Stimulated activated CD8-positive, alpha-beta memory T cell treated with anti-CD3 and anti-CD28 coated beads, Interleukin-7, amount 100 ng/mL, for 4 hours (primary cell): ENCODE measurements around the gene RNF166.

Source experiments
- DNase-seq, 2 donors: peaks; one replicate each; pipeline ENCODE4 v3.0.0-alpha.2; 2020; ENCODE audit warnings: low read depth in 2 of 2

Gene RNF166

DNA sequence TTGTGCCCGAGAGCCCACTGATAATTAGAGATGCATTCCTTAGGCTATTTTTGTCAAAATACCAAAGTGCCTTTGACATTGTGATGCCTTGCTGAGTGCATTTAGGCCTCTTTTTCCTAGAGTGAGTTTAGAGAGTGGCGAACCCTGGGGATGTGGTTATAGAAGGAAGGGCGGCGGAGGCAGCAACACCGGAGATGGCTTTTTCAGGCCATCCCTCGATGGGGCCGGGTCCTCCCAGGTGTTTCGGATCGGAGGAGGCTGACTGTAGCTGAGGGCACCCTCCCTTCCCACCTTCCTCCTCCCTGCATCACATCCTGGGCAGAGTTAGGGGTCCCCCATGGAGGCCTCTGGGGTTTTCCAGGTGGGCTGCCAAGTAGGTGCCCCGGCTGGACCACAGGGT is 13.3 kb downstream of the RNF166 start:
- DNase-seq, result no peak

DNA sequence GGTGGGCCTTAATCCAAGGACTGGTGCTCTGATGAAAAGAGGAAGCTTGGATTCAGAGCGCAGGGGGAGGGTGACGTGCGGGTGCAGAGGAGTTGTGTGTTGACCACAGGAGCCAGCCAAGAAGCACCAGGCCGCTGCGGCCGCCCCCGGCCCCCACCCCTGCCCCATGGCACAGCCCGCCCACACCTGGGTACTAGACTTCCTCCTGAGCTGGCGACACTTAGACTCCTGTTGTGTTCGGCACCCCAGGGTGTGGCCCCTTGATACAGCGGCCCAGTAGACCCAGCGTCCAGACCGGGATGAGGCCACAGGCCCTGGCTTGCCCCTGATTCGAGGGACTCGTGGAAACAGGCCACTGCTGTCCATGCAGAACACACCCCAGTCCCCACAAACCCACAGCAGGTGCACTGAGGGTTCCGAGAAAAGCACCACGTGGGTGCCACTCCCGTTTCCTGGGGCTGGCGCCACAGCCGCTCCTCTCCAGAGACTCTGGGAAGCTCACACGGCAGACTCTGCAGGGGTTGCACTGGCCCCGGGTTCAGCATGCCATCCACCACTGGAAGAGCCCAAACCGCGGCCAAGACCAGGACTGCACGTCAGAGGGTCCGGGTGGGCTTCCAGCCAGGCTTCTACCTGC is 14.2 kb downstream of the RNF166 start:
- DNase-seq, result no peak

DNA sequence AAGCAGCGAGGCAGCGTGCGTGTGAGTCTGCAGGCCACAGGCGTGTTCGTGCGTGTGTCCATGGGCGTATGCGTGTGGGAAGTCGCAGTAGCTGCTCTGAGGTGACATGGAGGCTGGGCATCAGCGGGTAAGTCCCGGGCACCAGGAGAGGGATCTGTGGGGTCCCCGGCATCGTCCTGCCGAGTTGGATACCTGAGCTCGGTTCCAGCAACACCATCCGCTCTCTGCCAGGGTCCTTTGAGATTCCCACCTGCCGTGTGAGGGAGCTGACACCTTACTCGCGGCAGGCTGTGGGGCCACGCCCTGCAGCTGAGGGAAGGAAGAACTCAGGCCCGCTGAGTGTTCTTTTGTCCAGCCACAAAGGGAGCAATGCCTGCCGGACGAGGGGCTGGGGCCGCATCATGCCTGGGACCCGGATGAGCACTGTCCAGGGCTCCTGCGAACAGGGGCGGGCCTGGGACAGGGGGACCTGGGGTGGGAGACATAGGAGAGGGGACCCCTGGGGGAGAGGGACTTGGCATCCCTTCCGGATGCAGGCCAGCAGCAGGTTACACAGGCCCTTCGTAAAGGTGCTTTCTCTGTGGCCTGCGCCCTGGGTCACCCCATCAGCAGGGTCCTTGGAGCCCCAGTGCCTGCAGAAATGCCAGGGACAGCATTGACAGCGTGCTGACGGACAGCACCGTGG is 14.9 kb downstream of the RNF166 start:
- no peak for DNase-seq

DNA sequence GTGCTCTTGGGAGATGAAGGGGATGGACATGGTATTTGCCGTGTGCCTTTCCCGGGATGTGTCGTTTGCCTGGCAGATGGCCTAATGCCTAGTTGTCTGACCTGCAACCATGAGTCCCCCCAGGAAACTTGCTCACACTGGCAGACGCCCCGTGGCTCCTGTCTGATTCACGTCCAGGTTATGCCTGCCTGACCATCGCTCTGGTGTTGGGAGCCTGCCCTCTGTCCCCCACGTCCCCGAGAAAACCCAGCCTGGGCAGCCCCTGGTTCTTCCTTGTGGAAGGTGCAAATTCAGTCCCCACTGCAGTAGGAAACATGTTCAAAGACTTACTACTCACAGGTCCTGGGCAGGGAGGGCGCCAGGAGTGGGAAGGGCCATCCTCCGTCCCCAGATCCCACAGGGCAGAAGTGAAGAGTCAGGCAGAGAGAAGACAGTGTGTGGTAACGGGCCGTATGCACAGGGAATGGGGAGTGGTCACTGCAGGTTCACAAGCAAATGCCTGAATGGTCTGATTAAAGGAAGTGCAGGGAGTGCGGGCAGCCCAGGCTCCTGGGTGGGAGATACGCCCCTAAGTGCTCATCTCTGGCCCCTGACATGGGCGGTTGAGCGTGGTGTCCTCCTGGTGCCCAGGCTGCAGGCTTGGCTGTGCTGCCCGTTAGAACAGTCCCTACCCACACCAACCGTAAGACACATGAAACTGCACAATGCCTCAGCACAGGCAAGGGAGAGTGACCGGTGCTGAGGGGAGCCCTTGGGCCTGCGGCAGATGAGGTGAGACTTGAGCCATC is 15.7 kb downstream of the RNF166 start:
- no peak for DNase-seq

DNA sequence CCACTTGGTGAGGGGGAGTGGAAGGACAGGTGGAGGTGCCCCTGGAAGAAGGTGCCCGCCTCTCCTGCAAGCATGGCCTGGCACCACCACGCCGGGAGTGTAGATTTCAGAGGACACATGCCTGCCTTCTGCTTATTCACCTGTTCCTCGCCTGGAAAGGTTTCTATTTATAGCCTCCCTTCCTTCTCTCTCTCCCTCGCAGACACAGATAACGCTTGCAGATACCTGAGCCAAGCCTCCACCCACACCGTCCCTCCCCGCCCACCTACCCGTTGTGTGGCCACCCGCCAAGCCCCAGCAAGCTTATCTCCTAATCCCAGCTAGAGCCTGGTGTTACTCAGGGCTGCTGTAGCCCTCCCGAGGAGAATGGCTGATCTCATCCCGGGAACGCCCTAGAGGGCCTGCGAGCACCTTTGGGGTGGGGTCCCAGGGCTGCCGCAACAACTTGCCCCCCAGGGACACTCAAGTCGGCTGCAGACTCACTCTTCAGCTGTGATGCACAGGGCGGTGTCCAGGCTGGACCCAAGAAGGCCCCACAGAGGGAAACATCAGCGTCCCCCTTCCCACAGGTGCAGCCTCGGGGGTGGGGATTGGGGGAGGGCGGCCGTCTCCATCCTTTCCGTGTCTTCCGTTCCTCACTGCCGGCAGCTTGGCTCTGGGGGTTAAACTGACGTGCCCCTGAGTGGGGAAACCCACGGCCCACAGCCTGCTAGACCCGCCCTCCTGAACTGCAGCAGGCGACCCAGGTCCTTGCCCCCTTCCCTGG is 18.0 kb downstream of the RNF166 start:
- no peak for DNase-seq

DNA sequence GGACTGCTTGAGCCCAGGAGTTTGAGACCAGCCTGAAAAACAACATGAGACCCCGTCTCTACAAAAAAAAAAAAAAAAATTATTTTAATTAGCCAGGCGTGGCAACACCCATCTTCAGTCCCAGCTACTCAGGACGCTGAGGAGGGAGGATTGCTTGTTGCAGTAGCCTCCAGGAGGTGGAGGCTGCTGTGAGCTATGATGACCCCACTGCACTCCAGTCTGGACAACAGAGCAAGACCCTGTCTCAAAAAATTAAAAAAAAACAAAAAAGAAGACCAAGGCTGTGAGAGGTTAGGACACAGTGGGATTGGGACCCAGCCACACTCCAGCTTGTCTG is 18.6 kb downstream of the RNF166 start:
- DNase-seq, result no peak

DNA sequence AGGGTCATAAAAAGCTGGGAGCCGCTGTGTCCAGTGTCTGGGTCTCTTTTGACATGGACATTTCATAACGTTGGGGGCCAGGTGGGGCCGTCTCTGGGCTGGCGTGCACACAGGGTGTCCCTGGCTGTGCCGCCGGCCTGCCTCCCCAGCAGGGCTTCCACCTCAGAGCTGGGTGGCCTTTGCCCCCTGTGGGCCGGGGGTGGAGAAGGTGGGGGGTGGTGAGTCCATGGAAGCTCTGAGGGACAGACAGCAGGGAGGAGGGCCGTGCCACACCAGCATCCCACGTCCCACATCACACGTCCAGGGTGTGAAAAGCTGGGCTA is 19.0 kb downstream of the RNF166 start:
- DNase-seq, result no peak

DNA sequence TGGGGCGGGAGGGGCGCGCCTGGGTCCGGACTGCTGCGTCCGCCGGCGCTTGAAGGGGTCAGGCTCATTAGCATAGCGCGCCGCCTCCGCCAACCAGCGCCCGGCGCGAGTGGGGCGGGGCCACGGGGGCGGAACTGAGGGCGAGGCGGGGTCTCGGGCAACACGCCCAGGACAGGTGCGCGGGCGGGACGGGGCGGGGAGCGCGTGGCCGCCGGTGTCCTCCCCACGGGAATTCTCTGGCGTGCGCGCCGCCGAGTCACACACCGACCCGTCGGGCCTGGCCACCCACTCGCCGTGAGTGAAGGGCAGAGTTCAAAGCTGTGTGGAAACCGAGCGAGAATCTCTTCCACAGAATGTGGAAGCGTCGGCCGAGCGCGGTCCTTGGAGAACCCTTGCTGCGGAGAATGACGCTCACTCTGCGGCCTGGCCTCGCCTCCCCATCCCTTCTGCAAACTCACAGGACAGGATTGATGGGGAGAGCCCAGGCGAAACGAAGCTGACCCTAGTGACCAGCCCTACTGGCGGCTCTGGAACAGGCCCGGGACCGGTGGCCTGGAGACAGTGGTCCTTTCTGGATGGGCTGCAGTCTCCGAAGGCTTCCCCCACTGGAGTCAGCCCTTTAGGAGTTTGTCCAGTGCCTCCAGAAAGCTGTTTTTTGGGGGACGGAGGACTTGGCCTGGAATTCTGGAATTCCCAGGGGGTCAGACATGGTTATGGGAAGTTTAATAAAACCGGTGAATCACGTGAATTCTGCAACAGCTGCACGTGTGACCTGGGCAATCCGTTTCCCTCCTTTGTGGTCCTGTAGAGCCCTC is 19.6 kb downstream of the RNF166 start, which contains the start of gene SNAI3:
SNAI3 (minus strand) TSS at position 69 of the 815 bp plus-strand sequence. CDS start 101 bp downstream, outside the sequence.
- DNase-seq, result peak; percentile 61 to 82

DNA sequence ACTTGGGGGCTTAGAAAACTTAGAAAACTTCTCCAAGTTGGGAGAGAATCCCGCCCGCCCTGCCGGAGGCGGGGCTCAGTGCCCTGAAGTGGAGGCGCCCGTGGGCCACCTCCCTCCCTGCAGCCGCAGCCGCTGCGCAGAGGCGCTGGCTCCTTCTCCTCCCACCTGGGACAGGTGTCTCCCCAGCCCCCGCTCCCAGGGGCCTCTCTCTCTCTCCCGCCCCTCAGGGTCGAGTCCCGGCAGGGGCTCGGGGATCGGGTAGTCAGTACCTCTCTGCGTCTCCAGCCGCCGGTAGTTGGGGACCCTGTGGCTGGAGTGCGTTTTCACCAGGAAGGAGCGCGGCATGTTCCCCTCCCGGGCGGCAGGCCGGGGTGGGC is 20.2 kb downstream of the RNF166 start:
- peak in 1 of 2 donors; percentile 38 for DNase-seq

DNA sequence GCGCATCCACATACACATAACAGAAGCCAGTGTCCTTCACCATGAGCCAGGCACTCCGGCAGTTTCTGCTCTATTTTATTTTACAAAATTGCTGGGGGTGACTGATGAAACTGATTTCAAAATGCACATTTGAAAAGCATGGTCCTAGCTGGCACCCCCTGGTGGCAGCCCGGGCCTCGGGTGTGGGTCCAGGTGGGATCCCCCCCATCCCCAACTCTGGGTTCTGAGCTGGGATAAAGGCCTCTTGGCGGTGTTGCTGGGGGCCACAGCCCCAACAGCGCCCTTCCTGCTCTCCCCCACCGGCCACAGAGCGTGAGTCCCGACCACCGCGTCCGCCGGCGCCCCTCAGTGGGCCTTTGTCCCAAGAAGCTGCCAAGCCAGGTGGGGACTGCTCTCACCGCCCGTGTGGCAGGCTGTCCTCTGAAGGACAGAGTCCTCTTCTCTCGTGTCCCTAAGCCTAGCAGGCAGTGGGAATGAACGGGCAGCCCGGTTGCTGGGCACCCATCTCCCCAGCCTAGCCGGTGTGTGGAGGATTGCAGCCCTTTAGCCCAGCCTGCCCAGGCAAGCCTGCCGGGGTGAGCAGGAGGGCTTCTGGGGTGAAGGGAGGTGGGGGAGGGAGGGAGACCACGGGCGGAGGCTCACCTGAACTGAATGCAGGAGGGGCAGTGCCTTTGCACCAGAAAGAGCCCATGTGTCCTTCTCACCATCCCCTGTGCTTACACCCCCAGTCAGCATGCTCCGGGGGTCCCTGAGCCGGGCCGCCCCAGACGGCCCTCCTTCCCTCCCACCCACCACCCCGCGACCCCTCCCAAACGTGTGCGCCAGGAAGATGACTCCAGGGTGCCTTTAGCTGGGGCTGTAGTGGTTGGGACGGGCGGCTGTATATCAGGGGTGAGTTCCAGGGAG is 20.8 kb downstream of the RNF166 start:
- peak; percentile 53 to 55 for DNase-seq

DNA sequence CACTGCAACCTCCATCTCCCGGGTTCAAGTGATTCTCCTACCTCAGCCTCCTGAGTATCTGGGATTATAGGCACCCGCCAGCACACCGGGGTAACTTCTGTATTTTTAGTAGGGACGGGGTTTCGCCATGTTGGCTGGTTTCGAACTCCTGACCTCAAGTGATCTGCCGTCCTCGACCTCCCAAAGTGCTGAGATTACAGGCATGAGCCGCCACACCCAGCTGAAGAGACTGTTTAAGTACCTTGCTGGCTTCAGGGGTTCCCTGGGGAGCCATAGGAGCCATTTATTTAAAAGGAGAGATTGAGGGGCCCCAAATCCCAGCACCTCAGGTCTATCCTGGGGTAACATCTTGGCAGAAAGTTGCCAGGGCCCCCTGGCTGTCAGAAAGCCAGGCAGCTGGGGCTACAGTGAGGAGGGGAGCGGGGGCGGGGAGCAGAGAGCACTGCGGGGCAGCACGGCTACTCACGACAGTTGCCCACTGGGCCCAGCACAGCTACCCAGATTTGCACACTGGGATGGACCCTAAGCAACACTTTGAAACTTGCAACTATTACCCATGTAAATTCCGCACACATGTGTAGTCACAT is 21.5 kb downstream of the RNF166 start:
- no peak for DNase-seq

DNA sequence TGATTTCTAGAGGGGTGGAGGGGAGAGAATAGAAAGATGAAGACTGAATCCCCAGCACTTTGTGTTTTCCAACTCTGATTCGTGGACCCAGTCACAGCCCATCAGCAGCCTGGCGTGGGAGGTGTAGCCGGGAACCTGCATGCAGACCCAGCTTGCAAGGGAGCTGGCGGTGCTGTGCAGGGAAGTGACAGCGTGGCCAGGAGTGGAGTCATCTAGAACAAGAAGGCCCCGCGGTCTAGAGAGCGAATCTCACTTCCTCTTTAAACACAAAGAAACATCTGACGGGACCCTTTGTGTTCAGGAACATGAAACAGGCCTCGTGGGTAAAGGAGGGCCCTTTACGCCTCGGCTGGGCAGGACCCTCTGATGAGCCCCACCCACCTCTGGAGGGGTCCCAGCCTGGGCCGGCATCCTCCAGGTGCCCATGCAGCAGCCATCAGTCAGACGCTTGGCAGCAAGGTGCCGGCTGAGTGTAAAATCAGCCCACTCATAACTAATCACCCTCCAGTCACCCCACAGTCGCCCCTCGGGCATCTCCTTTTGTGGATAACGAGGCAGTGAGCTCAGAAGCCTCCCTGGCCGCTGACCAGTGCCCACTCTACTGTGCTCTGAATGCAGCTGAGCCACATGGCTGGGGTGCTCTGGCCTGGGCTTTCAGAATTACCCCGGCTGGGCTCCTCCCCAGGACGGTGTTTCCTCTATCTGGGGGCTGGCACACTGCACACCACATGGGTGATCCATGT is 24.3 kb downstream of the RNF166 start:
- DNase-seq, result peak; percentile 34 to 50

DNA sequence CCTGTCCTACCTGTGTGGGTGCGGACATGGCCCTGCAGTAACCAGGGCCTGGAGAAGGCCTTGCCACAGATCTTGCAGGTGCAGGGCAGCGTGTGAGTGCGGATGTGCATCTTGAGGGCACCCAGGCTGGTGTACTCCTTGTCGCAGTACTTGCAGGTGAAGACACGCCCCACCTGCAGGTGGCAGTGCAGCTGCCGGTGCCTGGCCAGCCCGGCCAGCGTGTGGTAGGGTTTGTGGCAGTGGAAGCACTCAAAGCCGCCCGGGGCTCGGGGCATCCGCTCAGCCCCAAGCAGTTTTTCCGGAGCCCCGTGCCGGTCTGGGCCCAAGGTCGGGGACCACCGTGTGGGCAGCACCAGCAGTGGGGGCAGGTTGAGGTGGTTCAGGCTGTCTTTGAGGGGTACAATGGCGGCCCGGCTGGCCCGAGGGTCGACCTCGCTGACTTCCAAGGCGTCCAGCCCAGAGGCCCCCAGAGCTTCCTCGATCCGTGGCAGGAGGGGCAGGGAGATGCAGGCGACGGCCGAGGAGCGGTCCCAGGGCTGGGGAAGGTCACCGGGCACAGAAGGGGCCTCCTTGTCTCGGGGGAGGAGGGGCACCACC is 25.0 kb downstream of the RNF166 start:
- no peak for DNase-seq

DNA sequence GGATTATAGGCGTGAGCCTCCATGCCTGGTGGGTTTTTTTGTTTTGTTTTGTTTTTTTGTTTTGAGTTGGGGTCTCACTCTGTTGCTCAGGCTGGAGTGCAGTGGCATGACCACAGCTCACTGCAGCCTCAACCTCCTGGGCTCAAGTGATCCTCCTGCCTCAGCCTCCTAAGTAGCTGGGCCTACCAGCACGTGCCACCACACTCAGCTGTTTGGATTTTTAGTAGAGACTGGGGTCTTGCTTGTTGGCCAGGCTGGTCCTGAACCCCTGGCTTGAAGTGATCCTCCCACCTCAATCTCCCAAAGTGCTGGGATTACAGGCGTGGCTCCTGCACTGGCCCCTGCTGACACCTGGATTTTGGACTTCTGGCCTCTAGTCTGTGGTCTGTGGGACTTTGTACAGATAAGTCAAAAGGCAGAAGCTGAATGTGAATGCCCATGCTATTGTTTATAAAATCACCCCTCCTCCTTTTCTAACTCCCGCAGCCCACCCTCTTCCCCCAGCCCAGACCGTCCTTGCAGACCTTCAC is 25.6 kb downstream of the RNF166 start:
- no peak for DNase-seq

DNA sequence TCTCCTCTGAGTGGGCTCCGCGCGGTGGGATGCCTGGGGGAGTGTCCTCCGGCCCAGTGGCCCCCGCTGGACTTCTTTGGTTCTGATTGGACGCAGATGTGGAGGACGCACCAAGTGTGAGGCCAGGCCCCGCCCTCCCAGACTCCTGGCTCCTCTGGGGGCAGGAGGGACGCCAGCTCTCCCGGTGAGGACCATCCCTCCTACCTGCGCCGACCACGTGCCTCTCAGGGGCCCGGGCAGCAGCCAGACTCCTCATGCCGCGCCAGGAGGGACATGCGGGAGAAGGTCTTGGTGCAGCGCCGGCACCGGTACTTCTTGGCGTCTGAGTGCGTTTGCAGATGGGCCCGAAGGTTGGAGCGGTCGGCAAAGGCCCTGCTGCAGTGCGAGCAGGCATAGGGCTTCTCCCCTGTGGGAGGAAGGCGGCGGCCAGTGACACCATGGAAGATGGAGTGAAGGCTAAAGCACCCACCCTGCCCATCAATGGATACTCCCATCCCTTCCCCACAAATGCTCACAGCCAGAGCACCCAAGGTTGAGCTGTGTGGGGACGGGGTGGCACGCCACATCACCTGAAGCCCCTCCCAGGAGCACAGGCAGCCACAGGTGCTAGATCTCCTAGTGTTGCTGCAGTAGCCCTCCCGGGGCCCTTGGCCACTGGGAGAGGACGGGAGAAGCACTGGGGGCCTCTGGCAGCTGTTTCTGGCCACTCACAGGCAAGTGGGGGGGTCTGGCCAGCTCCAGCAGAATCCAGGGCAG is 27.8 kb downstream of the RNF166 start:
- DNase-seq, result no peak

DNA sequence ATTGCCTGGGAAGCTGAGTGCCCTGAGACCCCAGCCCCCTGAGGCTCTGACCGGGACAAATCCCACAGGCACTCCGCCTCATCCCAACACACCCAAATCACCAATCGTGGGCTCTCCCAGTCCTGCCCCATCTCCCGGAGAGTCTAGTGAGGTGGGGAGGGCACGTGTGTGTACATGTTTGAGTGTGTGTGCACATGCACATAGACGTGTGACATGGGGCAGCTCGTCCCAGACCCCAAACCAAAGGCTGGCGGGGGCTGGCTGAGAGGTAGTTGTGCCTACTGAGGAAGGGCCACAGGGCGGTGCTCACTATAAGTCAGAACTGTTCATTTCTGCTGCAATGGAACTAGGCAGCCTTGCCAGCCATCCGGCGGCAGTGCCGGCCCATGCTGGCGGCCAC is 28.5 kb downstream of the RNF166 start:
- DNase-seq, result no peak

DNA sequence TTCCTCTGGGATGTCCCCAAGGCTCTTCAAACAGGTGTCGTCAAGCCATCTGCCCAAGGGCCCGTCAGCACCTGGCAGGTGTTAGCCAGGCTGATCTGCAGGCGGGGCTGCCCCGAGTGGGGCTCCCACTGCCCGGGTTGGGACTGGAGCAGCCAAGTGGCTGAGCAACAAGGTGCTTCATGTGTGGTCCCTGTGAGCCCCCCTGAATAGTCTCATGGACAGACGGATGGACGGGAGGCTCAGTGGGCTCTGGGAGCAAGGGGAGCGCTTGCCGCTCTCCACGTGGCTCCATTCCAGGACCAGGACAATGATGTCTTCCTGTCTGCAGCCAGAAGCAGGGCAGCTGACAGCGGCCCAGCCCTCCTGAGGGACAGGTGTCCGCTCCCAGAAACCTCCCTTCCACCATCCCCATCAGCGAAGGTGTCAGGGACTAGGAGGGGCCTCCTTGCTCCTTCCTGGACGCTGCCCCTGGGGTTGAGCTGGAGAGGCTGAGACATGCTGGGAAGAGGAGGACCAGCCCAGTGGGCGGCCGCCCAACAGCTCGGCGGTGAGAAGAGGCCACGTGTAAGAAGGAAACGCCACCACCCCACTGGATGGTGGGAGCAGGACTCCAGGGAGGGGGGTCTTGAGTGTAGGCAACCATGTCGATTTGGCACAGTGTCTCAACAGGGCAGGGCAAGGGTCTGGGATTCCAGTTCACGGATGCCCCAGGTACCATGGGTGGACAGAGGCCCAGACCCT is 29.5 kb downstream of the RNF166 start:
- no peak for DNase-seq
